HG03439 (cell line): Measurements from ENCODE around the gene DIPK2A.
A peak's percentile ranks its signal among the peaks of the same experiment; 100 is the strongest.

Experiments used
- ATAC-seq: cut with Tn5 transposase; IDR thresholded peaks from one replicate; pipeline ENCODE4 v1.9.1; 2021; ENCODE audit warnings: mild to moderate bottlenecking, moderate library complexity; ENCODE audit not compliant: unreplicated experiment

DIPK2A gene

GRCh38 chr3:143973259-143974021, 1.8 kb downstream of the DIPK2A start:
- ATAC-seq = no peak

- no peak for ATAC-seq
Measured at GRCh38 chr3:143974271-143975238, 2.9 kb downstream of the DIPK2A start.

- no peak for ATAC-seq
Measured at GRCh38 chr3:143975554-143976152, 4.0 kb downstream of the DIPK2A start.

- peak; percentile 33 for ATAC-seq
Measured at GRCh38 chr3:143977341-143978262, 6.0 kb downstream of the DIPK2A start.

- no peak for ATAC-seq
Measured at GRCh38 chr3:143978263-143978631, 6.6 kb downstream of the DIPK2A start.

GRCh38 chr3:143979041-143979440, 7.4 kb downstream of the DIPK2A start:
- no peak for ATAC-seq

GRCh38 chr3:143979813-143980212, 8.2 kb downstream of the DIPK2A start:
- no peak for ATAC-seq

- no peak for ATAC-seq
Measured at GRCh38 chr3:143988306-143988705, 16.7 kb downstream of the DIPK2A start.

GRCh38 chr3:143989461-143989860, 17.8 kb downstream of the DIPK2A start:
- ATAC-seq = no peak

- no peak for ATAC-seq
Measured at GRCh38 chr3:143991713-143992112, 20.1 kb downstream of the DIPK2A start.

GRCh38 chr3:143998266-143998665, 26.6 kb downstream of the DIPK2A start:
- no peak for ATAC-seq

GRCh38 chr3:144003051-144003450, 31.4 kb downstream of the DIPK2A start:
- ATAC-seq = no peak

- no peak for ATAC-seq
Measured at GRCh38 chr3:144010371-144010770, 38.7 kb downstream of the DIPK2A start.

- no peak for ATAC-seq
Measured at GRCh38 chr3:144011251-144011799, 39.7 kb downstream of the DIPK2A start.

- no peak for ATAC-seq
Measured at GRCh38 chr3:144015133-144015532, 43.5 kb downstream of the DIPK2A start.

- no peak for ATAC-seq
Measured at GRCh38 chr3:144018776-144019175, 47.2 kb downstream of the DIPK2A start.
